Midbrain (tissue), 1 donor: ENCODE measurements around the gene THOP1.
A peak's percentile ranks its signal among the peaks of the same experiment; 100 is the strongest.
"Not testable (repeated sequence)": the region's sequence is repeated elsewhere in the genome, so short reads cannot be mapped to it uniquely, and the experiment has no call there.

Source experiments
- DNase-seq: peaks from one replicate; lab custom pipeline; 2025; lab: John Stamatoyannopoulos, UW

Gene THOP1

GRCh38 chr19:2817237-2817829, 32.0 kb downstream of the THOP1 start:
- DNase-seq, result not testable (repeated sequence)

- peak; percentile 95 for DNase-seq
Measured at GRCh38 chr19:2819540-2820111, 34.3 kb downstream of the THOP1 start, which contains the start of gene ZNF554. ZNF554 (plus strand) TSS chr19:2819868; CDS start chr19:2820072, 204 bp downstream.

- DNase-seq, result no peak
Measured at GRCh38 chr19:2820112-2820702, 34.9 kb downstream of the THOP1 start.

GRCh38 chr19:2822846-2823245, 37.5 kb downstream of the THOP1 start:
- DNase-seq, result no peak

- DNase-seq, result no peak
Measured at GRCh38 chr19:2823646-2824045, 38.3 kb downstream of the THOP1 start.

GRCh38 chr19:2824129-2824528, 38.8 kb downstream of the THOP1 start:
- no peak for DNase-seq

- no peak for DNase-seq
Measured at GRCh38 chr19:2827022-2827421, 41.7 kb downstream of the THOP1 start.

- no peak for DNase-seq
Measured at GRCh38 chr19:2827840-2828489, 42.7 kb downstream of the THOP1 start.

GRCh38 chr19:2834294-2834871, 49.1 kb downstream of the THOP1 start:
- no peak for DNase-seq

GRCh38 chr19:2837430-2837829, 52.1 kb downstream of the THOP1 start:
- DNase-seq, result no peak

- peak; percentile 100 for DNase-seq
Measured at GRCh38 chr19:2840794-2841791, 55.8 kb downstream of the THOP1 start, which contains the start of gene ZNF555. ZNF555 (plus strand) TSS chr19:2841475; CDS start chr19:2841573, 98 bp downstream.

GRCh38 chr19:2841855-2842574, 56.7 kb downstream of the THOP1 start:
- DNase-seq, result no peak

GRCh38 chr19:2845107-2845506, 59.8 kb downstream of the THOP1 start:
- DNase-seq, result no peak

GRCh38 chr19:2846180-2846894, 61.0 kb downstream of the THOP1 start:
- no peak for DNase-seq

- DNase-seq, result no peak
Measured at GRCh38 chr19:2847507-2847906, 62.2 kb downstream of the THOP1 start.

GRCh38 chr19:2848616-2849015, 63.3 kb downstream of the THOP1 start:
- DNase-seq, result no peak

- DNase-seq, result no peak
Measured at GRCh38 chr19:2850256-2850925, 65.1 kb downstream of the THOP1 start.

GRCh38 chr19:2852598-2852997, 67.3 kb downstream of the THOP1 start:
- DNase-seq, result no peak

GRCh38 chr19:2853015-2853606, 67.8 kb downstream of the THOP1 start:
- no peak for DNase-seq
